Activated CD4-positive, alpha-beta T cell treated with anti-CD3 and anti-CD28 coated beads, Interleukin-2, amount 50 U/mL, for 4 hours (primary cell): ENCODE data around the gene ZNF444.

ENCODE experiments used
- DNase-seq, 2 experiments: peaks; one replicate each; pipeline ENCODE4 v3.0.0-alpha.2; 2020

ZNF444 gene

DNA sequence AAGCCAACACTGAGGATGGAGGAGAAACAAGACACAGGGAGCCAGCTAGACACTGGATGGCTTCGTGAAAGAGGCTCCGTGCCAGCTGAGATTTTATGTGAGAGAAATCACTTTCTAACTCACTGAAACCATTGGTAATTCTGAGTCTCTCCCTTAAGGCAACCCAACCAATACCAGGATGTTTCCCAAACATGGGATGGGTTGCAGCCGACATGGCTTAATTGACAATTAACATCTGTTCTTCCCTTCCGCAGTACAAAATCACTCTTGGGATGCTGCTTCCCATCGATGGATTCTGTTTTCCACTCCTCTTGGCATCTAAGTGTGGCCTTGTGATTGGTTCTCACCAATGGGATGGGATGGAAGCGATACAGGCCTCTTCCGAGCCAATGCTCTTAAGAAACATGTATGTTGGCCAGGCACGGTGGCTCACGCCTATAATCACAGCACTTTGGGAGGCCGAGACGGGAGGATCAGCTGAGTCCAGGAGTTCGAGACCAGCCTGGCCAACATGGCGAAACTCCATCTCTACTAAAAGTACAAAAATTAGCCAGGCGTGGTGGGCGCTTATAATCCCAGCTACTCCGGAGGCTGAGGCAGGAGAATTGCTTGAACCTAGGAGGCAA, 17.7 kb upstream of the ZNF444 start:
- no peak for DNase-seq

- no peak for DNase-seq
Measured at GRCh38 chr19:56124578-56124977, 16.5 kb upstream of the ZNF444 start.

- no peak for DNase-seq
Measured at GRCh38 chr19:56125806-56126590, 15.1 kb upstream of the ZNF444 start.

- no peak for DNase-seq
Measured at GRCh38 chr19:56126983-56127780, 13.9 kb upstream of the ZNF444 start.

DNA sequence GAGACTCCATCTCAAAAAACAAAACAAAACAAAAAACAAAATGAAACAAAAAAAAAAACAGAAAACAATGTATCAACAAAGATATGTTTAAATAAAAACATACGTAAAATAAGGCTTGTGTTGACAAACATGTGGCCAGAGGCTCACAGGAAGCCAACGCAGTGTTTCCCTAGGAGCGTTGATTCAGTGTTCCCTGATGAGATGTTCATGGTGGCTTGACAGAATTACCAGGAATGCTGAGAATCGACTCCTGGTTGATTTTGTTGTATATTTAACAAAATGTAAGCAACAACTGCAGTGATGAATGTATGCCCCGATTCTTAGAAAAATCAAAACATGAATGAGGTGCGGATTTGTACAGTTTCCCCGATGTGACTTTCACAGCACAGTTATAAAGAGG, 11.1 kb upstream of the ZNF444 start:
- no peak for DNase-seq

DNA sequence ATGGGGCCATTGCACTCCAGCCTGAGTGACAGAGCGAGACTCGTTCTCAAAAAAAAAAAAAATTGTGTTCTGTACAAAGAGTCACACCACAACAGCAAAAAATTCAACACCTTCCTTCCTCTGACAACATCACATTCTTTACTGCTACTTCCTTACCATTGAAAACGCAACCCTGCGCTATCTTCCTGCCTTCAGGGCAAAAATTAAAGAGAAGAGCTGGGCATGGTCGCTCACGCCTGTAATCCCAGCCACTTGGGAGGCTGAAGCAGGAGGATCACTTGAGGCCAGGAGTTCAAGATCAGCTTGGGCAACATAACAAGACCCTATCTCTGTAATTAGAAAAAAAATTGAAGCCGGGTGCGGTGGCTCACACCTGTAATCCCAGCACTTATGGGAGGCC, 9.4 kb upstream of the ZNF444 start:
- no peak for DNase-seq

- DNase-seq, result no peak
Measured at GRCh38 chr19:56132316-56132822, 8.7 kb upstream of the ZNF444 start.

DNA sequence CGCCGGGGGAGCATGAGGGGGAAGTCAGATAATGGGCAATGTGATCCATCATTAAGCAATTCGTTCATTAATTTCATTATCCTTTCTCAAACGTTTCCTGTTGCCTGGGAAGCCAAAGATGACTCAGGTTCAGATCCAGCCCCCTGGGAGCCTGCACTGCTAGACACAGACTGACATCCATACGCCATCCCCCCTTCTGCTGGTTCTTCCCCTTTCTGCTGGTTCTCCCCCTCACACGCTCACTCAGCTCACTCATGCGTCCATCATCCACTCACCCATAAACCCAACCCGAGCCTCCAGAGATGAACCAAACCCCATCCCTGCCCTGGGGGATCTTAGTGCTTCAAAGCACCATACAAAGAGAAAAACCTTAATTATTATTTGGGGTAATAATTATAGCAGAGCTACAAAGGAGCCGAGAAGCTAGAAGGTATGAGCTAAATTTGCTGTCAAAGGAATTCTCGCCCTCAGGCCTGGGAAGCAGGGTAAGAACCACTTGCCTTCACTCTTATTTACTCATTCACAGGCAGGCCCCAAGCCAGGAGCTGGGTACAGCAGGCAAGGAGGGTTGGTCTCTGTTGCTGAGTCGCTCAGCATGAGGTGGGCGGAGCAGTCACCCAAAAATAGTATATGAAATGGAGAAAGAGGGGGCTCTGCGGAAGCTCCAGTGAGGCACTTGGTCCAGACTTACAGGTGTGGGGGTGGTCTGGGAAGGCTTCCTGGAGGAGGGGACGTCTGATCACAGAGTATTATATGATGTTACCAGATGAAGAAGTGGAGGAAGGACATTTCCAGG, 7.0 kb upstream of the ZNF444 start:
- DNase-seq, result no peak

GRCh38 chr19:56134654-56134921, 6.5 kb upstream of the ZNF444 start:
- DNase-seq, result no peak

GRCh38 chr19:56136362-56136761, 4.7 kb upstream of the ZNF444 start:
- no peak for DNase-seq

DNA sequence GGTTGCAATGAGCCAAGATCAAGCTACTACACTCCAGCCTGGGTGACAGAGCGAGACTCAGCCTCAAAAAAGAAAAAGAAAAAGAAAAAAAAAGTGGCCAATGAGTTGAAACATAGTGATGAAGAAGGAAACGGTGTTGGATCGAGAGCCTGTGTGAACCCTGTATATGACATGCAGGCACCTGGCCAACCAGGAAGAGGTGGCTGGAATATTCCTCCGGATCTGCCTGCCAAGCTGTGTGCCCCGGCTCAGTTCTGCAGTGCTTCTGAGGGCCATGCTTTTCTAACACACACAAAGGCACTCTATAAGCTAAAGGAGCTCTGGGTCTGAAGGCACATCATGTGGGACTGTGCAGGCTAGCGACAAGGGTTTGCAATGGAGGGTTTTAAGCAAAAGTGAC, 3.7 kb upstream of the ZNF444 start:
- no peak for DNase-seq

DNA sequence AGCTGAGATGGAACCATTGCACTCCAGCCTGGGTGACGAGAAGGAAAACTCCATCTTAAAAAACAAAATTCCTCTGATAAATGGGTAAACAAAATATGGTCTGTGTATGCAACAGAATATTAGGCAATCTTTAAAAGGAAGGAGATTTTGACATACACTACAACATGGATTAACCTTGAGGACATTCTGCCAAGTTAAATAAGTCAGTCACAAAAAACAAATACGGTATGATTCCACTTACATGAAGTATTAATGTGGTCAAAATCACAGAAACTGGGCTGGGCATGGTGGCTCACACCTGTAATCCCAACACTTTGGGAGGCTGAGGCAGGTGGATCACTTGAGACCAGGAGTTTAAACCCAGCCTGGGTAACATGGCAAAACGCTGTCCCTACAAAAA, 3.0 kb upstream of the ZNF444 start:
- DNase-seq, result no peak

GRCh38 chr19:56139847-56140582, 1.1 kb upstream of the ZNF444 start:
- no peak for DNase-seq

DNA sequence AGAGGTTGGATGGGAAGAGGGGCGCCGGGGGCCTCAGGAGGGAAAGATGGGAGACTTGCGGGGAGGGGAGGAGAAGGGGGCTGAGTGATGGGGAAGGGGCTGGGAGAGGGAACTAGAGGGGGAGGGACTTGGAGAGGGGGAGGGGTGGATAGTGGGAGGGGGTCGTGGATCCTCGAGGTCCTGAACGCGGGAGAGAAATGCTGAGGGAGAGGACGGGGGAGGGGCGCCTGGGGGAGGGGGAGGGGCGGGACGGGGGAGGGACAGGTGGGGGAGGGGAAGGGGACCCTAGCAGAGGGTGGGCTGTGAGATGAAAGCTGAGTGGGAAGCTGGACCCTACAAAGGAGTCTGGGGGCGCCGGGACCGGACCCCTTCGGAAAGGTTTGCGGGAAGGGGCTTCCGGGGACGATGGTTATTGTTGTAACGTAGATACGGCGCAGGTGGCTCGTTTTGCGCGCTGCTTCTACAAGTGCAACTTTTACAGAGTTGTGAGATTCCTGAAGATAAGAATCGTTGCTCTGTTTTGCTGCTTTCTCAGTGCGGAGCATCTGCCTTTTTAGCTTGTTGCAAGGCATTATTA, 418 bp downstream of the ZNF444 start:
- DNase-seq, result peak in 1 of 2 experiments; percentile 11

- DNase-seq, result no peak
Measured at GRCh38 chr19:56142087-56142787, 1.1 kb downstream of the ZNF444 start.

DNA sequence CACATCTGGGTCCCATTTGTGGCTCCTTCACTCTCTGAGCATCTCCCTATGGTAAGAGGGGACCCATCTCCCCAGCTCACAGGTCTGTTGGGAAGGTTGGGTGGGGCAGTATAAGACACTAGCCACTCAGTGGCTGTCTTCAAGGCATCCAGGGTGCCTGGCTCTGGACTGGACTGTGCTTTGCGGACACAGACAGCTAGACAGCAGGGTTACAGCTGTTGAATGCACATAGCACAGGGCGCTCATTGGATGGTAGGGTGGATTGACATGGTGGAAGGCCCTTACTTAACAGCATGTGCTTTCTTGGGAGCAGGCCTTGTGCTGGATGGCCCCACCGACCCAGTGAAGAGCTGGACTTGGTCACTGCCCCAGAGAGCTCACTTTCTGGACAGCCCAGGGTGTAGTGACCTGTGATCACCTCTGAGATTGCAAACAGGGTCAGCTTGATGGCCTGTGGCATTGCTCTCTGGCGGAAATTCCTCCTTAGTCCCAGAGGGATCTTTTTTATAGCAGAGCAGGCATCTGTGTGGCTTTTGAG, 1.9 kb downstream of the ZNF444 start:
- no peak for DNase-seq

DNA sequence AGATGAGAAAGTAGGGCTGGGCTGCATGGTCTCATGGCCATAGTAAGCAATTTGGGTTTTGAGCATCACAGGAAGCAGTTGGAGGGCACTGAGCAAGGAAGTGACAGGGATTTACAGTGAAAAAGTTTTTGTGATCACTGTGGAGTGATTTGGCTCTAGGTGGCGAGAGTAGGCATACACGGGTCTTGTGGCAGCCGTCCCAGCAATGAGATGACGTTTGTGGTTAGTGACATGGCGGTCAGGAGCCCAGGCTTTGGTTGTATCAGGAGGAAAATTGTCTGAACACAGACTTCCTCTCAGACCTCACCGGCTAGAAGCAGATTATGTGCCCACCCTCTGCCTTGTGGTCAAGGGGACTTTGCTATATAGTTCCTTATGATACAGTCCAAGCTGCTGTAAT, 3.3 kb downstream of the ZNF444 start:
- no peak for DNase-seq

DNA sequence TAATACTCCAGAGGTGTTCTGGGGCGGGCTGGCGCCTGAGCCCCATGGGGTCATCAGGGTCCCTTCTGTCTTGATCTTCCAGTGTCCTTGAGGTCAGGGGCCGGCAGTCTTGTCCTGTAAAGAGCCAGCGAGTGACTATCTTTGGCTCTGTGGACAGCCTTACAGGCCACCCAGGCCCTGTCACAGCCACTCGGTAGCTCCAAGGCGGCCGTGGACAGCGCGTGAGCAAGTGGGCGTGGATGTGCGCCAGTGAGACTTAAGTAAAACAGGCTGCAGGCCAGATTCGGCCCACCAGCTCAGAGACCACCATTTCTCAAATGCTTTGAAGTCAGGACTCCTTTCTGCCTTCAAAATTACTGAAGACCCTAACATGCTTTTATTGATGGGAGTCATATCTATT, 3.7 kb downstream of the ZNF444 start:
- DNase-seq, result no peak

- no peak for DNase-seq
Measured at GRCh38 chr19:56145698-56146097, 4.6 kb downstream of the ZNF444 start.

GRCh38 chr19:56146904-56147303, 5.8 kb downstream of the ZNF444 start:
- DNase-seq, result no peak

DNA sequence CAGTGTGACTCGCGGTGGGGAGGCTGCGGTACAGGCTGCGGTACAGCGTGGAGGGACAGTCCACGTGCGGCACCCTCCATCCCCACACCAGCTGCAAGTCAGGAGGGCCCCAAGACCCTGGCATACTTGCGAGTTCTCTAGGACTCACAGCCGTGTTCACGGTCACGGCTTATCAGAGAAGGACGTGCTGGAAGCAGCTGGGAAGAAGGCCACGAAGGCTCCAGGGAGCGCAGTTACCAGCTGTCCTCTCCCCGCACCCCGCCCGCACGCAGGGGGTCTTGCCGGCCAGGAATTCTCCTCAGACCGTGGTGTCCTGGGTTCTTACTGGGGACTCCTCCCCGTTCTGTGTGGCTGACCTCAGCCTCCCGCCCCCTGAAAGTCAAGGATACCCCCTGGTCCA, 6.2 kb downstream of the ZNF444 start:
- no peak for DNase-seq
